Tibial nerve (tissue), 4 donors: ENCODE results near the gene POU1F1.

Experiments used
- CTCF ChIP-seq, 5 experiments: fragments of 200-600 bp in 3 of 5; fragments of 450-650 bp in 2 of 5; sonication (generic) in 3 of 5; IDR thresholded peaks; one replicate each; pipeline ENCODE4 v1.5.1; 2016 to 2019; ENCODE audit warnings: antibody characterized with exemption in 5 of 5, mild to moderate bottlenecking in 3 of 5, moderate library complexity in 2 of 5
- EP300 ChIP-seq, 2 donors: sonication (generic); formaldehyde crosslinking; IDR thresholded peaks; one replicate each; pipeline ENCODE4 v1.6.1; 2017; ENCODE audit warnings: antibody characterized with exemption in 2 of 2, mild to moderate bottlenecking in 1 of 2
- POLR2A ChIP-seq, 2 donors: fragments of 450-650 bp; IDR thresholded peaks; one replicate each; pipeline ENCODE4 v1.6.1; 2017; ENCODE audit warnings: antibody characterized with exemption in 2 of 2, mild to moderate bottlenecking in 2 of 2, moderate library complexity in 2 of 2

GRCh38 chr3:87225659-87226058, 50.7 kb downstream of the POU1F1 start:
- no peak for TF ChIP-seq CTCF (IDR thresholded peaks at IDR 0.05)
- no peak for TF ChIP-seq POLR2A (IDR thresholded peaks at IDR 0.05)
- no peak for TF ChIP-seq EP300 (IDR thresholded peaks at IDR 0.05)
